PFSK-1 (cell line): ENCODE measurements around the gene ARHGAP27.

ENCODE experiments used
- FOXP2 ChIP-seq: optimal IDR thresholded peaks from 2 replicates; pipeline ENCODE3; 2011; ENCODE audit warnings: borderline replicate concordance, control low read depth, inconsistent platforms; ENCODE audit not compliant: insufficient read depth; ENCODE audit errors: extremely low read length, extremely low read depth
- POLR2AphosphoS5 ChIP-seq: IDR thresholded peaks from 2 replicates; pipeline ENCODE4 v1.6.1; 2012; ENCODE audit warnings: low read depth, mild to moderate bottlenecking, control low read depth, low read length, moderate library complexity
- REST ChIP-seq, 2 experiments: IDR thresholded peaks; 2 replicates each; pipeline versions ENCODE4 v1.6.1 to v1.8.0; 2011 to 2012; ENCODE audit warnings: low read depth in 2 of 2, low read length in 2 of 2, control low read depth in 1 of 2, inconsistent platforms in 1 of 2, mild to moderate bottlenecking in 1 of 2, moderate library complexity in 1 of 2; ENCODE audit not compliant: insufficient read depth in 1 of 2
- SIN3A ChIP-seq: IDR thresholded peaks from 2 replicates; pipeline ENCODE4 v1.6.1; 2012; ENCODE audit warnings: mild to moderate bottlenecking, low read length, moderate library complexity, borderline replicate concordance; ENCODE audit not compliant: insufficient read depth
- TAF1 ChIP-seq: IDR thresholded peaks from 2 replicates; pipeline ENCODE4 v1.6.1; 2012; ENCODE audit warnings: low read length, control low read depth, borderline replicate concordance; ENCODE audit not compliant: insufficient read depth

DNA sequence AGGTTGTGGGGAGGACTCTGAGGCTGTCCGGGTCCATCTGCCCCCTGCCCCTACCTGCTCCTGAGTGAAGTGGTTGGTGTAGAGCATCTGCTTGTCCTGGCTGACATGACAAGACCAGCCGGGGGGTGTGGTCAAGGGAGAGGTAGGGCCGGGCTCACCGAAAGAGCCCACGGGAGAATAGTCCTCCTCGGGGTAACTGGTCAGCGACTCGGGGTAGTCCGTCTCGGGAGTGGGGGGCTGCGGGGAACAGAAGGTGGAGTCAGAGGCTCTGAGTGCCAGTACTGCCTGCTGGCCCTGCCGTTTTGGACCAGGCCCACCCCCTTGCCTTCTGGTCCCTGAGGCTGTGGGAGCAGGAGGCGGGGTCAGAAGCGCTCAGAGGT is 27.8 kb downstream of the ARHGAP27 start:
- TF ChIP-seq POLR2AphosphoS5 (no peak), SIN3A (no peak), TAF1 (no peak), REST (IDR thresholded peaks at IDR 0.05; ENCODE audit: insufficient read depth in 1 of 2, low read depth in 2 of 2, low read length in 2 of 2) (no peak), FOXP2 (no peak)
